HepG2 (cell line): ENCODE results near the gene ERRFI1. TPM values are rescaled to one million over a fixed set of nuclear protein-coding genes. Genes with fewer than 3 reads are reported as not detected.

ENCODE experiments used
- ATF7-NPFF ChIP-seq: sonication (generic); formaldehyde crosslinking; IDR thresholded peaks from 2 replicates; pipeline ENCODE4 v1.8.1; 2023; ENCODE audit warnings: mild to moderate bottlenecking, low read depth, missing genetic modification reagents, moderate library complexity
- HNF1A ChIP-seq, 2 experiments: sonication (generic) in 1 of 2; formaldehyde crosslinking in 1 of 2; IDR thresholded peaks; 2 replicates each; pipeline versions ENCODE4 v1.4.0 to v1.6.1; 2016 to 2020; ENCODE audit warnings: borderline replicate concordance in 1 of 2, low read depth in 1 of 2, mild to moderate bottlenecking in 1 of 2, missing genetic modification reagents in 1 of 2
- HNRNPUL1 ChIP-seq: fragments of 200-400 bp; formaldehyde crosslinking; IDR thresholded peaks from 2 replicates; pipeline ENCODE4 v1.6.1; 2017; ENCODE audit warnings: low read depth, mild to moderate bottlenecking, low read length, moderate library complexity
- POLR2AphosphoS5 ChIP-seq: IDR thresholded peaks from 2 replicates; pipeline ENCODE4 v1.6.1; 2012; ENCODE audit warnings: low read depth, low read length
- PRPF4 ChIP-seq: fragments of 200-400 bp; formaldehyde crosslinking; IDR thresholded peaks from 2 replicates; pipeline ENCODE4 v1.6.1; 2016; ENCODE audit warnings: low read length, low read depth; ENCODE audit not compliant: poor library complexity, severe bottlenecking
- RERE ChIP-seq: IDR thresholded peaks from 2 replicates; pipeline ENCODE4 v1.6.1; 2016; ENCODE audit warnings: low read depth, missing genetic modification reagents, missing compliant biosample characterization
- SNRNP70 ChIP-seq: fragments of 200-400 bp; formaldehyde crosslinking; IDR thresholded peaks from 2 replicates; pipeline ENCODE4 v1.6.1; 2017; ENCODE audit warnings: mild to moderate bottlenecking, low read depth, low read length, moderate library complexity
- SRY ChIP-seq: sonication (generic); formaldehyde crosslinking; IDR thresholded peaks from 2 replicates; pipeline ENCODE4 v1.8.0; 2022; ENCODE audit warnings: mild to moderate bottlenecking, missing genetic modification reagents
- TEAD3 ChIP-seq: optimal IDR thresholded peaks from 2 replicates; pipeline ENCODE3; 2016; ENCODE audit warnings: borderline replicate concordance
- YEATS2 ChIP-seq: sonication (generic); formaldehyde crosslinking; IDR thresholded peaks from 2 replicates; pipeline ENCODE4 v1.4.0; 2020; ENCODE audit warnings: missing genetic modification reagents, borderline replicate concordance
- ZBTB44 ChIP-seq: sonication (generic); formaldehyde crosslinking; IDR thresholded peaks from 2 replicates; pipeline ENCODE4 v1.4.0; 2020; ENCODE audit warnings: missing genetic modification reagents
- ZNF280B ChIP-seq: sonication (generic); formaldehyde crosslinking; IDR thresholded peaks from 2 replicates; pipeline ENCODE4 v1.5.0; 2020; ENCODE audit warnings: missing genetic modification reagents, mild to moderate bottlenecking, borderline replicate concordance
- ZNF7 ChIP-seq: IDR thresholded peaks from 2 replicates; pipeline ENCODE4 v1.6.1; 2016; ENCODE audit warnings: missing biosample characterization, missing genetic modification reagents
- ZNF746 ChIP-seq: sonication (generic); formaldehyde crosslinking; IDR thresholded peaks from 2 replicates; pipeline ENCODE4 v1.8.0; 2022; ENCODE audit warnings: mild to moderate bottlenecking, missing genetic modification reagents
- polyA plus RNA-seq, 8 experiments: library from polyadenylated mRNA; depleted of rRNA in 3 of 8; stranded (reverse) in 7 of 8; unstranded in 1 of 8; fragments of >200 nt; fragmentation: Illumina TruSeq in 4 of 8; extraction: Trizol in 4 of 8; gene quantifications; 2 replicates each; pipeline versions ENCODE4 v1.2.1 to v1.2.3, GENCODE V29; 2011 to 2016; ENCODE audit warnings: low read depth in 4 of 8, missing spikeins in 1 of 8, mixed read lengths in 1 of 8; ENCODE audit not compliant: insufficient read depth in 1 of 8
- total RNA-seq, 5 experiments: library from RNA; depleted of rRNA; stranded (reverse); fragments of >200 nt; fragmentation: Illumina TruSeq; extraction: Trizol; gene quantifications; 2 replicates each; pipeline ENCODE4 v1.2.3, GENCODE V29; 2016; ENCODE audit warnings: low read depth in 1 of 5

ERRFI1 gene
- total and polyA plus RNA-seq, 2 of the 13 experiments (the other 11 are each of a cell fraction or from before 2014, with no cell fraction given) = 84.4 to 753 TPM

GRCh38 chr1:8023287-8023994, 2.7 kb downstream of the ERRFI1 start (continued):
- TF ChIP-seq RERE = no peak
- TF ChIP-seq YEATS2 (CRISPR knock-in tag) = no peak
- TF ChIP-seq POLR2AphosphoS5 = peak; percentile 67
- no peak for TF ChIP-seq HNF1A (IDR thresholded peaks at IDR 0.05; ENCODE audit: low read depth)
- TF ChIP-seq HNF1A (CRISPR knock-in tag; IDR thresholded peaks at IDR 0.05; ENCODE audit: borderline replicate concordance) = no peak
- TF ChIP-seq ZNF746 (CRISPR knock-in tag) = no peak
- TF ChIP-seq ZNF7 (CRISPR knock-in tag) = no peak
- peak; percentile 20; the same call in 1 of the 2 replicates for TF ChIP-seq SRY (CRISPR knock-in tag)
- TF ChIP-seq ZBTB44 = no peak
- no peak for TF ChIP-seq ZNF280B (CRISPR knock-in tag)
- TF ChIP-seq TEAD3 = no peak
- TF ChIP-seq SNRNP70 = no peak
- no peak for TF ChIP-seq ATF7-NPFF (CRISPR knock-in tag)
- no peak for TF ChIP-seq HNRNPUL1
- TF ChIP-seq PRPF4 = no peak
